ENCODE results near the gene CPT1A. TPM values are rescaled to one million over a fixed set of nuclear protein-coding genes. Genes with fewer than 3 reads are reported as not detected.

Gene CPT1A
- total RNA-seq, 2 donors from 2014 or later, result 53.1 to 56.3 TPM

GRCh38 chr11:68827733-68828132 is 14.0 kb downstream of the CPT1A start:
- H3K27ac ChIP-seq, result no peak overlapping the region
- no peaks in the 10 kb centered on the region for H3K27me3 ChIP-seq
- no peak overlapping the region for H3K4me3 ChIP-seq
- H3K36me3 ChIP-seq, result peaks cover 15% of the 10 kb centered on the region
- no peak for TF ChIP-seq CTCF (IDR thresholded peaks at IDR 0.05)
- H3K4me1 ChIP-seq, result peaks cover 0 to 39% of the 10 kb centered on the region in 2 donors
- DNase-seq (ENCODE audit: low spot score), result no peak
- no peaks in the 10 kb centered on the region for H3K9me3 ChIP-seq

- no peak overlapping the region for H3K27ac ChIP-seq
- H3K4me1 ChIP-seq, result peaks cover 0 to 29% of the 10 kb centered on the region in 2 donors
- H3K27me3 ChIP-seq, result no peaks in the 10 kb centered on the region
- H3K9me3 ChIP-seq, result no peaks in the 10 kb centered on the region
- H3K36me3 ChIP-seq, result peaks cover 15% of the 10 kb centered on the region
- H3K4me3 ChIP-seq, result no peak overlapping the region
- no peak for DNase-seq (ENCODE audit: low spot score)
- TF ChIP-seq CTCF (IDR thresholded peaks at IDR 0.05), result no peak
Measured at GRCh38 chr11:68826726-68827125, 15.0 kb downstream of the CPT1A start.

GRCh38 chr11:68825571-68825970 is 16.1 kb downstream of the CPT1A start:
- DNase-seq (ENCODE audit: low spot score), result no peak
- H3K4me3 ChIP-seq, result no peak overlapping the region
- TF ChIP-seq CTCF (IDR thresholded peaks at IDR 0.05), result no peak
- peaks cover 0 to 28% of the 10 kb centered on the region in 2 donors for H3K4me1 ChIP-seq
- H3K9me3 ChIP-seq, result no peaks in the 10 kb centered on the region
- H3K27ac ChIP-seq, result no peak overlapping the region
- peaks cover 15% of the 10 kb centered on the region for H3K36me3 ChIP-seq
- no peaks in the 10 kb centered on the region for H3K27me3 ChIP-seq

GRCh38 chr11:68822546-68822945 is 19.2 kb downstream of the CPT1A start:
- Histone ChIP-seq H3K36me3 (no peaks in the 10 kb centered on the region), H3K4me3 (no peak overlapping the region), H3K4me1 (peaks cover 0 to 25% of the 10 kb centered on the region in 2 donors), H3K9me3 (no peaks in the 10 kb centered on the region), H3K27ac (no peak overlapping the region), H3K27me3 (no peaks in the 10 kb centered on the region)
- DNase-seq (ENCODE audit: low spot score), result no peak
- TF ChIP-seq CTCF (IDR thresholded peaks at IDR 0.05), result no peak

GRCh38 chr11:68821670-68822069 is 20.0 kb downstream of the CPT1A start:
- no peak for DNase-seq (ENCODE audit: low spot score)
- H3K4me3 ChIP-seq, result no peak overlapping the region
- no peaks in the 10 kb centered on the region for H3K9me3 ChIP-seq
- peaks cover 0 to 22% of the 10 kb centered on the region in 2 donors for H3K4me1 ChIP-seq
- TF ChIP-seq CTCF (IDR thresholded peaks at IDR 0.05), result no peak
- no peaks in the 10 kb centered on the region for H3K36me3 ChIP-seq
- H3K27ac ChIP-seq, result no peak overlapping the region
- no peaks in the 10 kb centered on the region for H3K27me3 ChIP-seq

GRCh38 chr11:68819362-68819761 is 22.4 kb downstream of the CPT1A start:
- no peak for TF ChIP-seq CTCF (IDR thresholded peaks at IDR 0.05)
- no peaks in the 10 kb centered on the region for H3K9me3 ChIP-seq

More at GRCh38 chr11:68819362-68819761, 22.4 kb downstream of the CPT1A start:
- Histone ChIP-seq H3K4me1 (peaks cover 0 to 16% of the 10 kb centered on the region in 2 donors), H3K36me3 (peaks cover 9% of the 10 kb centered on the region), H3K27me3 (no peaks in the 10 kb centered on the region), H3K27ac (no peak overlapping the region), H3K4me3 (no peak overlapping the region)
- DNase-seq (ENCODE audit: low spot score), result no peak

All from right atrium auricular region (tissue), 2 donors.